GM12865 (cell line): ENCODE data around the gene NBAS.

Source experiments
- DNase-seq: peaks from one replicate; pipeline ENCODE4 v3.0.0; 2010; ENCODE audit warnings: low read depth
- H3K4me3 ChIP-seq: 2 replicates; pipeline ENCODE4 v1.5.1; 2011; ENCODE audit warnings: mild to moderate bottlenecking, low read depth, low read length, control low read depth
- CTCF ChIP-seq: IDR thresholded peaks from 2 replicates; pipeline ENCODE4 v1.5.1; 2011; ENCODE audit warnings: low read length, control low read depth, low read depth, inconsistent platforms; ENCODE audit not compliant: insufficient read depth; ENCODE audit errors: missing control alignments

NBAS gene

DNA sequence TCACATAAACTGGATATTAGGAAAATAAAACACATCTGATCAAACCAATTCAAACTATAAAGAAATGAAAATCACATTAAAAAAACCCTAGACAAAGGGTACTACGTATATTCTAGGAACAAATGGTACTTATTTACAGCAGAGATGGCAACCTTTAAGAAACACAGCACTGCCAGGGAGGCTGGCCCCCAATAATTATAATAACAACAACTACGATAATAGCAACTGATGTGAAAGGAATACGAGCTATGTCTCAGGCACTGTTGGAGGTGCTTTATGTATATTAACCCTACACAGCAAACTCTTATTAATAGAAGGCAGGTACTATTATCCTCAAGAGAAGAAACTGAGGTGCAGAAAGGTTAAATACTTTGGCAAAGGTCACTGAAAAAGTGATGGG lies 193.9 kb downstream of the NBAS start:
- no peak for DNase-seq
- no peak overlapping the region for H3K4me3 ChIP-seq
- no peak for TF ChIP-seq CTCF

DNA sequence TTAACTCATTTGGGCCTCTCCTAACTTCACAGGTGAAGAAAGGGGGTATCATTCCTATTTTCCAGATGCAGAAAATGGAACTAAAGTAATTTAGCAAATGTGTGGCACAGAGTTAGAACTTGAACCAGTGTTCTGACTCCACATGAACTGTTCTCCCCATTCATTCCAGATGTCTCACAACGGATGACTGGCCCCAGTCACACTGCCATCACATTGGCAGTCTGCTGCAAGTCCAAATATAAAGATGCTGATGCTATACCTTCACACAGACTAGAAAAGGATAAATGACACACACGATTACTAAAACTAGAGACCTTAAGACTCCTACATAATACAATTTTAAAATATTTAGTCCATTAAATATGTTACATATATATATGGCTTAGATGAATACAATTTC lies 195.7 kb downstream of the NBAS start:
- no peak for DNase-seq
- no peak overlapping the region for H3K4me3 ChIP-seq

DNA sequence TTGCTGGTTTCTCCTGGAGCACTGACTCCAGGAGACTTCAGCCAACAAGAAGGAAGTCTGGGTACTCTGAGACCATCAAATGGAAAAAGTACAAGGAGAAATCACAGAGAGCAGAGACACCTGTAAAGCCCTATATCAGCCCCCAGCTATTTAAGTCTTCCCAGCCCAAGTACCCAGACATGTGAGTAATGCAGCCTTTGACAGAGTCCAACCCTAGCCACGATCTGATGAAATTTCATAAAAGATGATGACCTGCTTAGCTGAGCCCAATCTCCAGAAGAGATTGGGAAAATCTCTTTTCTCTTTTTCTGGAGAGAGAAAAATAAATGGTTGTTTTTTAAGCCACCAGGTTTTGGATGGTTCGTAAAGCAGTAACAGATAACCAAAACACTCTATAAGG lies 196.6 kb downstream of the NBAS start:
- TF ChIP-seq CTCF: no peak
- DNase-seq: no peak
- H3K4me3 ChIP-seq: no peak overlapping the region

More for the DNA sequence above, 195.7 kb downstream of the NBAS start:
- TF ChIP-seq CTCF: no peak

DNA sequence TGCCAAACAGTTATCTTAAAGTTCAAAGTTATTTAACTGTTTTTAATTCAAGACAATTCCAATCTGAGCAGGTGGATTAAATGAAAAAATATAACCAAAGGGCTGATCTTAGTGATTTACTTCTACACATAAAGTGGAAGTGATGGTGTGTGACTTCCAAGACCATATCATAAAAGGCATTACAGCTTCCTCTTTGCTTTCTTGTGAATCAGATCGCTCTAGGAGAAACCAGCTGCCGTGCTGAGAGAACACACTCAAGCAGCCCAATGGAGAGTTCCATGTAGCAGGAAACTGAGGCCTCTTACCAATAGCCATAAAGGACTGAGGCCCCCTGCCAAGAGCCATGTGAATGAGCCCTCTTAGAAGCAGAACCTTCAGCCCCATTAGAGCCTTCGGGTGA lies 197.4 kb downstream of the NBAS start:
- no peak for DNase-seq
- no peak overlapping the region for H3K4me3 ChIP-seq
- TF ChIP-seq CTCF: no peak

DNA sequence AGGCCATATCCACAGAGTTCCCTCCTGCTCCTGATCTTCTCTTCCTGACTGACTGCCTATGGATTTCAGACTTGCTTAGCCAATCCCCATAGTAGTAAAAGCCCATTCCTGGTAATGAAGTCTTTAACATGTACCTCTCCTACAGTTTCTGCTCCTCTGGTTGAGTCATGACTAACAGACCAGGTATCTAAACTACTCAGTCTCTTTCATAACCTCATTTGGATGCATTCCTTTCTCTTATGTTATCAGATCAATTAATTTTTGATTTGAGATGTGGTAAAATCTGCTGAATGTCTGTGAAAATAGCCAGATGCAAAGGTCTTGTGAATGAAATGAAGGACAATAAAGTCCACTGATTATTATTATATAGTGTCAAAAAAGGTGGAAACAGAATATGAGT lies 198.0 kb downstream of the NBAS start:
- no peak for DNase-seq
- no peak overlapping the region for H3K4me3 ChIP-seq
- TF ChIP-seq CTCF: no peak

GRCh38 chr2:15359716-15360531 lies 201.2 kb downstream of the NBAS start:
- DNase-seq: no peak
- TF ChIP-seq CTCF: no peak
- H3K4me3 ChIP-seq: no peak overlapping the region

- DNase-seq: no peak
- TF ChIP-seq CTCF: no peak
- H3K4me3 ChIP-seq: no peak overlapping the region
These were observed 203.2 kb downstream of the NBAS start for GRCh38 chr2:15357922-15358321.
